HepG2 (cell line): ENCODE measurements around the gene TMEM219. TPM values are rescaled to one million over a fixed set of nuclear protein-coding genes. Genes with fewer than 3 reads are reported as not detected.

ENCODE experiments used
- CREM ChIP-seq, 2 experiments: sonication (generic) in 1 of 2; formaldehyde crosslinking in 1 of 2; IDR thresholded peaks; 2 replicates each; pipeline versions ENCODE4 v1.4.0 to v1.6.1; 2016 to 2020; ENCODE audit warnings: antibody characterized with exemption in 1 of 2, mild to moderate bottlenecking in 1 of 2, missing genetic modification reagents in 1 of 2
- HIVEP1 ChIP-seq: sonication (generic); formaldehyde crosslinking; IDR thresholded peaks from 2 replicates; pipeline ENCODE4 v1.4.0; 2020; ENCODE audit warnings: mild to moderate bottlenecking, missing genetic modification reagents
- HNF1B ChIP-seq: sonication (generic); formaldehyde crosslinking; IDR thresholded peaks from 2 replicates; pipeline ENCODE4 v1.5.1; 2020; ENCODE audit warnings: mild to moderate bottlenecking, moderate library complexity, missing genetic modification reagents
- HOXA7 ChIP-seq: sonication (generic); formaldehyde crosslinking; IDR thresholded peaks from 2 replicates; pipeline ENCODE4 v1.8.1; 2022; ENCODE audit warnings: mild to moderate bottlenecking, missing genetic modification reagents, moderate library complexity
- JARID2 ChIP-seq: sonication (generic); formaldehyde crosslinking; IDR thresholded peaks from 2 replicates; pipeline ENCODE4 v1.8.1; 2023; ENCODE audit warnings: missing genetic modification reagents, inconsistent platforms; ENCODE audit not compliant: insufficient replicate concordance
- KLF12 ChIP-seq: sonication (generic); formaldehyde crosslinking; IDR thresholded peaks from 2 replicates; pipeline ENCODE4 v1.4.0; 2020; ENCODE audit warnings: missing genetic modification reagents, borderline replicate concordance
- MATR3 ChIP-seq: sonication (generic); formaldehyde crosslinking; IDR thresholded peaks from 2 replicates; pipeline ENCODE4 v1.4.0; 2020; ENCODE audit warnings: missing genetic modification reagents
- NFIC ChIP-seq: IDR thresholded peaks from 2 replicates; pipeline ENCODE4 v1.6.1; 2012; ENCODE audit warnings: mild to moderate bottlenecking, low read length, inconsistent platforms
- NONO ChIP-seq, 2 experiments: fragments of 450-650 bp in 1 of 2; sonication (generic) in 1 of 2; formaldehyde crosslinking in 1 of 2; IDR thresholded peaks in 1 of 2; conservative IDR thresholded peaks in 1 of 2; 2 replicates each; pipeline versions ENCODE4 v1.6.1 to v1.8.0; 2017 to 2022; ENCODE audit warnings: mild to moderate bottlenecking in 1 of 2, missing genetic modification reagents in 1 of 2, moderate library complexity in 1 of 2
- PBX3 ChIP-seq: sonication (generic); formaldehyde crosslinking; IDR thresholded peaks from 2 replicates; pipeline ENCODE4 v1.8.1; 2023; ENCODE audit warnings: missing genetic modification reagents, inconsistent platforms, borderline replicate concordance
- STAT5B ChIP-seq: sonication (generic); formaldehyde crosslinking; IDR thresholded peaks from 2 replicates; pipeline ENCODE4 v1.4.0; 2020; ENCODE audit warnings: missing genetic modification reagents
- ZBTB14 ChIP-seq: sonication (generic); formaldehyde crosslinking; IDR thresholded peaks from 2 replicates; pipeline ENCODE4 v1.4.0; 2020; ENCODE audit warnings: missing genetic modification reagents
- ZEB1 ChIP-seq: IDR thresholded peaks from 2 replicates; pipeline ENCODE4 v1.6.1; 2012; ENCODE audit warnings: mild to moderate bottlenecking, low read depth, inconsistent platforms; ENCODE audit not compliant: insufficient replicate concordance
- ZKSCAN8 ChIP-seq: IDR thresholded peaks from 2 replicates; pipeline ENCODE4 v1.6.1; 2016; ENCODE audit warnings: borderline replicate concordance, missing genetic modification reagents, missing compliant biosample characterization
- ZNF121 ChIP-seq: sonication (generic); formaldehyde crosslinking; IDR thresholded peaks from 2 replicates; pipeline ENCODE4 v1.5.0; 2020; ENCODE audit warnings: mild to moderate bottlenecking, missing genetic modification reagents
- ZNF251 ChIP-seq: sonication (generic); formaldehyde crosslinking; IDR thresholded peaks from 2 replicates; pipeline ENCODE4 v1.9.0; 2021; ENCODE audit warnings: mild to moderate bottlenecking, missing genetic modification reagents
- ZNF33A ChIP-seq: sonication (generic); formaldehyde crosslinking; IDR thresholded peaks from 2 replicates; pipeline ENCODE4 v1.5.1; 2020; ENCODE audit warnings: missing genetic modification reagents, mild to moderate bottlenecking, moderate library complexity, borderline replicate concordance
- ZNF382 ChIP-seq: sonication (generic); formaldehyde crosslinking; IDR thresholded peaks from 2 replicates; pipeline ENCODE4 v1.5.0; 2020; ENCODE audit warnings: missing genetic modification reagents, mild to moderate bottlenecking, borderline replicate concordance
- ZNF773 ChIP-seq: sonication (generic); formaldehyde crosslinking; IDR thresholded peaks from 2 replicates; pipeline ENCODE4 v1.4.0; 2020; ENCODE audit warnings: missing genetic modification reagents, borderline replicate concordance
- ZSCAN22 ChIP-seq: sonication (generic); formaldehyde crosslinking; IDR thresholded peaks from 2 replicates; pipeline ENCODE4 v1.4.0; 2020; ENCODE audit warnings: mild to moderate bottlenecking, missing genetic modification reagents
- polyA plus RNA-seq, 8 experiments: library from polyadenylated mRNA; depleted of rRNA in 3 of 8; stranded (reverse) in 7 of 8; unstranded in 1 of 8; fragments of >200 nt; fragmentation: Illumina TruSeq in 4 of 8; extraction: Trizol in 4 of 8; gene quantifications; 2 replicates each; pipeline versions ENCODE4 v1.2.1 to v1.2.3, GENCODE V29; 2011 to 2016; ENCODE audit warnings: low read depth in 4 of 8, missing spikeins in 1 of 8, mixed read lengths in 1 of 8; ENCODE audit not compliant: insufficient read depth in 1 of 8
- total RNA-seq, 5 experiments: library from RNA; depleted of rRNA; stranded (reverse); fragments of >200 nt; fragmentation: Illumina TruSeq; extraction: Trizol; gene quantifications; 2 replicates each; pipeline ENCODE4 v1.2.3, GENCODE V29; 2016; ENCODE audit warnings: low read depth in 1 of 5
- TF ChIP-seq, protein P1 (sequence below): sonication (generic); formaldehyde crosslinking; IDR thresholded peaks from 2 replicates; pipeline ENCODE4 v1.9.0; 2022; ENCODE audit warnings: low read depth, missing genetic modification reagents
- TF ChIP-seq, protein P2 (sequence below): sonication (generic); formaldehyde crosslinking; IDR thresholded peaks from 2 replicates; pipeline ENCODE4 v1.8.1; 2023; ENCODE audit warnings: mild to moderate bottlenecking, missing genetic modification reagents

TMEM219 gene
- total and polyA plus RNA-seq, 2 of the 13 experiments (the other 11 are each of a cell fraction or from before 2014, with no cell fraction given) = 105 to 115 TPM

- TF ChIP-seq, protein P1, sequence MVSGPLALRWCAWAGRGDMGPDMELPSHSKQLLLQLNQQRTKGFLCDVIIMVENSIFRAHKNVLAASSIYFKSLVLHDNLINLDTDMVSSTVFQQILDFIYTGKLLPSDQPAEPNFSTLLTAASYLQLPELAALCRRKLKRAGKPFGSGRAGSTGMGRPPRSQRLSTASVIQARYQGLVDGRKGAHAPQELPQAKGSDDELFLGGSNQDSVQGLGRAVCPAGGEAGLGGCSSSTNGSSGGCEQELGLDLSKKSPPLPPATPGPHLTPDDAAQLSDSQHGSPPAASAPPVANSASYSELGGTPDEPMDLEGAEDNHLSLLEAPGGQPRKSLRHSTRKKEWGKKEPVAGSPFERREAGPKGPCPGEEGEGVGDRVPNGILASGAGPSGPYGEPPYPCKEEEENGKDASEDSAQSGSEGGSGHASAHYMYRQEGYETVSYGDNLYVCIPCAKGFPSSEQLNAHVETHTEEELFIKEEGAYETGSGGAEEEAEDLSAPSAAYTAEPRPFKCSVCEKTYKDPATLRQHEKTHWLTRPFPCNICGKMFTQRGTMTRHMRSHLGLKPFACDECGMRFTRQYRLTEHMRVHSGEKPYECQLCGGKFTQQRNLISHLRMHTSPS (CRISPR knock-in tag) = no peak
- no peak for TF ChIP-seq CREM (IDR thresholded peaks at IDR 0.05)
- no peak for TF ChIP-seq CREM (CRISPR knock-in tag; IDR thresholded peaks at IDR 0.05)
- TF ChIP-seq ZSCAN22 = no peak
- TF ChIP-seq, protein P2, sequence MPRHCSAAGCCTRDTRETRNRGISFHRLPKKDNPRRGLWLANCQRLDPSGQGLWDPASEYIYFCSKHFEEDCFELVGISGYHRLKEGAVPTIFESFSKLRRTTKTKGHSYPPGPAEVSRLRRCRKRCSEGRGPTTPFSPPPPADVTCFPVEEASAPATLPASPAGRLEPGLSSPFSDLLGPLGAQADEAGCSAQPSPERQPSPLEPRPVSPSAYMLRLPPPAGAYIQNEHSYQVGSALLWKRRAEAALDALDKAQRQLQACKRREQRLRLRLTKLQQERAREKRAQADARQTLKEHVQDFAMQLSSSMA (CRISPR knock-in tag) = no peak
- peak; percentile 51 for TF ChIP-seq ZBTB14 (CRISPR knock-in tag)
- no peak for TF ChIP-seq JARID2
- TF ChIP-seq ZNF773 = peak; percentile 84; the same call in 1 of the 2 replicates
- peak; percentile 87; the same call in 1 of the 2 replicates for TF ChIP-seq PBX3 (CRISPR knock-in tag)
- no peak for TF ChIP-seq HOXA7
- peak; percentile 83 for TF ChIP-seq HIVEP1
- no peak for TF ChIP-seq ZEB1
- no peak for TF ChIP-seq ZNF251 (CRISPR knock-in tag)
- TF ChIP-seq HNF1B (CRISPR knock-in tag) = no peak
- TF ChIP-seq MATR3 (CRISPR knock-in tag) = no peak
- TF ChIP-seq ZNF382 (CRISPR knock-in tag) = no peak
- TF ChIP-seq NFIC = no peak
- no peak for TF ChIP-seq NONO (IDR thresholded peaks at IDR 0.05)
- peak; percentile 59 for TF ChIP-seq NONO (CRISPR knock-in tag; conservative IDR thresholded peaks at IDR 0.05)
- no peak for TF ChIP-seq KLF12
- no peak for TF ChIP-seq ZNF121 (CRISPR knock-in tag)
- no peak for TF ChIP-seq ZKSCAN8 (CRISPR knock-in tag)
- no peak for TF ChIP-seq STAT5B (CRISPR knock-in tag)
- no peak for TF ChIP-seq ZNF33A (CRISPR knock-in tag)
Observed at GRCh38 chr16:29995324-29995910, 33.5 kb downstream of the TMEM219 start, which contains the start of gene HIRIP3 (continued).
